Measurements from ENCODE around the gene SYTL4.
"Not testable (repeated sequence)": the region's sequence is repeated elsewhere in the genome, so short reads cannot be mapped to it uniquely, and the experiment has no call there.

DNA sequence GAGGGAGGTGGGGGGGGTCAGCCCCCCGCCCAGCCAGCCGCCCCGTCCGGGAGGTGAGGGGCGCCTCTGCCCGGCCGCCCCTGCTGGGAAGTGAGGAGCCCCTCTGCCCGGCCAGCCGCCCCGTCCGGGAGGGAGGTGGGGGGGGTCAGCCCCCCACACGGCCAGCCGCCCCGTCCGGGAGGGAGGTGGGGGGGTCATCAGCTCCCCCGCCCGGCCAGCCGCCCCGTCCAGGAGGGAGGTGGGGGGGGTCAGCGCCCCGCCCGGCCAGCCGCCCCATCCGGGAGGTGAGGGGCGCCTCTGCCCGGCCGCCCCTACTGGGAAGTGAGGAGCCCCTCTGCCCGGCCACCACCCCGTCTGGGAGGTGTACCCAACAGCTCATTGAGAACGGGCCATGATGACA lies 7.9 kb downstream of the SYTL4 start:
- TF ChIP-seq, protein P1, sequence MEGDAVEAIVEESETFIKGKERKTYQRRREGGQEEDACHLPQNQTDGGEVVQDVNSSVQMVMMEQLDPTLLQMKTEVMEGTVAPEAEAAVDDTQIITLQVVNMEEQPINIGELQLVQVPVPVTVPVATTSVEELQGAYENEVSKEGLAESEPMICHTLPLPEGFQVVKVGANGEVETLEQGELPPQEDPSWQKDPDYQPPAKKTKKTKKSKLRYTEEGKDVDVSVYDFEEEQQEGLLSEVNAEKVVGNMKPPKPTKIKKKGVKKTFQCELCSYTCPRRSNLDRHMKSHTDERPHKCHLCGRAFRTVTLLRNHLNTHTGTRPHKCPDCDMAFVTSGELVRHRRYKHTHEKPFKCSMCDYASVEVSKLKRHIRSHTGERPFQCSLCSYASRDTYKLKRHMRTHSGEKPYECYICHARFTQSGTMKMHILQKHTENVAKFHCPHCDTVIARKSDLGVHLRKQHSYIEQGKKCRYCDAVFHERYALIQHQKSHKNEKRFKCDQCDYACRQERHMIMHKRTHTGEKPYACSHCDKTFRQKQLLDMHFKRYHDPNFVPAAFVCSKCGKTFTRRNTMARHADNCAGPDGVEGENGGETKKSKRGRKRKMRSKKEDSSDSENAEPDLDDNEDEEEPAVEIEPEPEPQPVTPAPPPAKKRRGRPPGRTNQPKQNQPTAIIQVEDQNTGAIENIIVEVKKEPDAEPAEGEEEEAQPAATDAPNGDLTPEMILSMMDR (IDR thresholded peaks at IDR 0.05) = not testable (repeated sequence)
- not testable (repeated sequence) for TF ChIP-seq POLR2A (IDR thresholded peaks at IDR 0.05)

Data from adrenal gland (tissue), 5 donors.